ENCODE measurements around the gene FOXO4.
A peak's percentile ranks its signal among the peaks of the same experiment; 100 is the strongest.
"Not testable (repeated sequence)": the region's sequence is repeated elsewhere in the genome, so short reads cannot be mapped to it uniquely, and the experiment has no call there.

Gene FOXO4

DNA sequence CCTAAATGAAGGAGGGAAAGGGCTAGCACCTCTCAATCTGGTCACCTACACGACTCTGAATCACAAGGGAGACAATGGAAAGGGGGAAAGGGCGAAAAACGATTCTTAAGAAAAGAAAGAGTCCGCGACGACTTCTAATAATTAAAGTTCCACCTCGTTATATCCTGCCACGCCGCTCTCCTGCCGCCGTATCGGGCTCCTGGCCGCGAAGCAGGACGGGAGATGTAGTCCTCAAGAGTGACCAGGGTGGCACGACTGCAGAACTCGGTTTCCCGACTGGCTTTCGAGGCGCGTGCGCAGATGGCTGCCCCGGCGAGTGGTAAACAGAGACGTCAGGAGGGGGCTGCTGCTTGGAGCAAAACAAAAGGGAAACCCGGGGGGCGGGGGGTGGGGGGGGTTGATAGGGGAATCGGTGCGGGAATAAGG lies at the start of gene FOXO4:
Gene FOXO4, plus strand, starts transcription at position 297 of the 426 bp plus-strand sequence. CDS start 678 bp downstream, outside the sequence.
- DNase-seq (ENCODE audit: low read depth in 2 of 2): peak; percentile 64 to 79

- DNase-seq (ENCODE audit: low read depth in 2 of 2): not testable (repeated sequence)
These were observed 47.8 kb upstream of the FOXO4 start for GRCh38 chrX:71047891-71048290.

DNA sequence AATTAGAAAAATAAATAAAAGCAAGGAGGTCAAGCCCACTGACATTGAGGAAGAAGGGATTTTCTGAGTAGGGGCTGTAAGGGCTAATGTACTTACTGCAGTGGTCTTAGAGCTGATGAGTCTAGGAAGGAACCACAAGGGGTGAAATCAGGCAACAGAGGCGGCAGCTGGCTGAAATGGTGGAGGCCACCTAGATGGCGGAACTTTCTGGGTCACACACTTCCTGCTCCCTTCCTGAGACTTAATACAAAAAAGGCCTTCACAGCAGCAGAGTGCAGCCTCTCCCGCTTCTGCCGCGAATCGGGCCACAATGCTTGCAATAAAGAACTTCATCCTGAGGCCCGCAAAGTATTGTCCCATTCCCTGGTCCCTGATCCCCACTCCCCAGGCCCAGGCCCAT lies 42.9 kb upstream of the FOXO4 start:
- DNase-seq (ENCODE audit: low read depth in 2 of 2): no peak

DNA sequence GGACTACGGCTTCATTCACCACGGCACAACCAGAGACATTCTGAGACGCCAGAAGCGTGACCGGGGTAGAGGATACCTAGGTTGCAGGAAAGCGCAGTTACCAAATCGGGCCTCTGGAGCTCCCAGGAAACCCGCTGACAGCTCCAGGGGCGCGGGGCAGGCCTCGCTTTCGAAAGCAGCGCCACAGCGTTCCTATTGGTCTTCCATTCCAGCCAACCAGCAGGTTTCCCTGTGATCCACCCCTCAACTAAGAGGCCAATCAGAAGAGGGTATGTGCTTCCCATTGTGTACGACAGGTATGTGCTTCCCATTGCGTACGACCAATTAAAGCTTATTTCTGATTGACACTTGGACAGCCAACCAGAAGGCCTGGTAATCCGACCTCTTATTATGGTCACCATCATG lies 42.4 kb upstream of the FOXO4 start:
- DNase-seq (ENCODE audit: low read depth in 2 of 2): no peak

- DNase-seq (ENCODE audit: low read depth in 2 of 2): no peak
These were observed 38.8 kb upstream of the FOXO4 start for GRCh38 chrX:71056867-71057266.

DNA sequence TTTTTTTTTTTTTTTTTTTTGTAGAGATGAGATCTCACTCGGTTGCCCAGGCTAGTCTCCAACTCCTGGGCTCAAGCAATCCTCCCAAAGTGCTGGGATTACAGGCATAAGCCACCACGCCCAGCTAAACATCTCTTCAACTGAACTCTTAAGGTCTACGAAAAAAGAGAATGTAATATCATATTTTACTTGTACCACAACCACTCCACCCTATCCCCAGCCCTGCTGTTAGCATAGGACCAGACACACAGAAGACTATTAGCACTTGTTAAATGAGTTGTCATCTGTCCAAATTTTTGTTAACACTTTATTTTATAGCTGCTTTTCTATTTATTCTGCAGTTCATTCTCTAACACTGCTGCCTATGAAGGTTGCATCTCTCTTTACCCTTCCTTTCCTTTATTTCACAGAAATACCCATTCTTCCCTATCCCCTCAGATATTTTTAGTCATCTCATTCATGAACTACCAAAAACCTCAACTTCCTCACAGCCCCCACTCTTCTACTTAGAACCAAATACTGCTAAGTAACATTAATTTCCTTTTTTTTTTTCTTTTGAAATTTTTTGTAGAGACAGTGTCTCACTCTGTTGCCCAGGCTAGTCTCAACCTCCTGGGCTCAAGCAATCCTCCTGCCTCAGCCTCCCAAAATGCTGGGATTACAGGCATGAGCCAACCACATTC lies 37.7 kb upstream of the FOXO4 start:
- no peak for DNase-seq (ENCODE audit: low read depth in 2 of 2)

DNA sequence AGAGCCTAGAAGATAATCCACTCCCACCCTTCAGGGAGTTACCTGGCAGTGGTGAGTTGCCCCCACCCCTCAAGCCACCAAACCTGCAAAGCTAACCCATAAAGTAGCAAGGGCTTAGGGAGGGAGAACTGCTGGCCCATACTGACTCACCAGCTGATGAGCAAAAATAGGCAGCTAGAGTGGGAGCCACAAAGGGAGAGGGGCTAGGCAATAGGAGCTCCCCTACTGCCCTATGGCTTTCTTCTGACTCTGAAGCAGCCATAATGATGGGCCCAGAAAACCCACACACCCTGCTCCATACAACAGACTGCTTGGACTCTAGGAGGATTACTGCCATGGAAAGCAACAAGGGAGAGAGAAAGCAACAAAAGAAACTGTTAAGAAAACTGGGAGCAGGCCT lies 35.5 kb upstream of the FOXO4 start:
- DNase-seq (ENCODE audit: low read depth in 2 of 2): no peak

DNA sequence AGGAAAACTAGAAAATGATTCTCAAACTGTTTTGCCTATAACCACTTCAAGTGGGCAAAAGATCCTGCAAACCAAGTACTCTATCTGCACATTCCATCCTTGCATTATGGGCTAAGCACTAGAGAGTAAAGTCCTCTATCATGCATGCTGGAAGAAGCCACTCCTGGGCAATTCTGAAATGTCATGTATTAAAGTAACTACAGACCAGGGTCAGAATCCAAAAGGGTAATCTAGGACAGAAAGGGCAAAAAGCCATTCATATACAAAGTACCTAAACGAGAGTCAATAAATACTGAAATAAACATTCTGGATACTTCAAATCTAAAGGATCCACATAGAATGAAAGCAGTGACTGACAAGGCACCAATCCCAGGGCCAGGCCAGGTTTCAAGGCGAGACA lies 28.6 kb upstream of the FOXO4 start:
- DNase-seq (ENCODE audit: low read depth in 2 of 2): no peak

GRCh38 chrX:71067712-71068043 lies 28.0 kb upstream of the FOXO4 start:
- DNase-seq (ENCODE audit: low read depth in 2 of 2): no peak

DNA sequence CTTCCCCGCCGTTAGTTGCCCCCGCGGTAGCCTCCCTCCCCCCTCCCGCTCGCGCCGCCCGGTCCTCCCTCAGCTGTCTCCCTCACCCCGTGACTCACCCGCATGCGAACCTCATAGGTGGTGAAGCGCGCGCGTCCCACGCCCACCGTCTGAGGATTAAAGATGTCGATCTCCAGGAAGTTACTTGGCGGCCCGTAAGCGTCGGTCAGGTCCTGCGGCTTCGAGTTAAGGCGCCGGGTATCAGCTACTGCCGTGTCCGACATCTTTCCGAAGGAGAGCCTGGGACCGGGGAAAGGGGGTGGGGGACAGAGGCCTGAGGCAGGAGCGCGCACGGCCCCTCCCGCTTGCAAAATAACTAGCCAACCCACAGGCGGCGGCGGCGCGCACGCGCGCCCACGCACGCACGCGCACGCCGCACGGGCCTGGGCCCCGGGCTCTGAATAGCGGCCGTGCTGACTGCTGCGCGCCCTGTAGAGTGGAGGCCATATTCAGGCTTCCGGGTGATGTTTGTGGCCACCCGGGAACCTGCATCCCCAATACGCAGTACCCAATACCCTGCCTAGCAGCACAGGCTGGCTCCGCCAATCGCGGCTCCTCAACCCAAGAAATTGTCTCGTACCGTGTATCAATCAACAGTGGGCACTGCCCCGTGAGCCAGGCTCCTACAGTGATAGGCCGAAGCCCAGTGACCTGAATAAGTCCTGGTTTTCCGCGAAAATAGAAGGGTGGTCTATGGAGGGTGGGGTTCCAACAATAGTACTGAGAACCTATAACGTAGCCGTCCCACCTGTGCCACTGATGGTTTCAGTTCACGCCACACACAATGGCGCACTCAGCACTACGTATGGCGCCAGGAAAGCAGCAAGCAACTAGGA lies 27.4 kb upstream of the FOXO4 start, which contains the start of gene SNX12:
Gene SNX12, minus strand, starts transcription at position 291 of the 875 bp plus-strand sequence. Its CDS starts 28 bp downstream, at position 263.
- peak; percentile 70 to 75 for DNase-seq (ENCODE audit: low read depth in 2 of 2)

GRCh38 chrX:71070531-71070930 lies 25.1 kb upstream of the FOXO4 start:
- no peak for DNase-seq (ENCODE audit: low read depth in 2 of 2)

- DNase-seq (ENCODE audit: low read depth in 2 of 2): no peak
These were observed 14.1 kb upstream of the FOXO4 start for GRCh38 chrX:71081330-71082123.

DNA sequence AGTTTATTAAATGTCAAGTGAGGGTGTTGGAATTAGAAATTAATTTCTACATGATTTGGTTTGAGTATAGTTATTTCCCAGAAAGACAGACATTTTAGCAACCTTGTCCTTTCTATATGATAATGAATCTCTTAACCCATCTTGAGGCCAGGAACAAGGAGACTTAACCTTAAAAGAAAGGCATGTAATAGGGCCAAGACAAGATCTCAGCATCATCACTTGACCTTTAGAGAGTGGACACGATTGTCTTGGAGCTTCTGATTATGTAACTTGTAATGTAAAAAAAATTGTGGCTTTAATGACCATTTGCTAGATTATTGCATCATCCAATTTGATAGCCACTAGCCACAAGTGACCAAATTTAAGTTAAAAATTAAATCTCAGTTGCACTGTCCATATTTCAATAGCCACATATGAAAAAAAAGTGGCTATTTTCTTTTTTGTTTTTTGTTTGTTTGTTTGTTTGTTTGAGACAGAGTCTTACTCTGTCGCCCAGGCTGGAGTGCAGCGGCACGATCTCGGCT lies 13.5 kb upstream of the FOXO4 start:
- no peak for DNase-seq (ENCODE audit: low read depth in 2 of 2)

DNA sequence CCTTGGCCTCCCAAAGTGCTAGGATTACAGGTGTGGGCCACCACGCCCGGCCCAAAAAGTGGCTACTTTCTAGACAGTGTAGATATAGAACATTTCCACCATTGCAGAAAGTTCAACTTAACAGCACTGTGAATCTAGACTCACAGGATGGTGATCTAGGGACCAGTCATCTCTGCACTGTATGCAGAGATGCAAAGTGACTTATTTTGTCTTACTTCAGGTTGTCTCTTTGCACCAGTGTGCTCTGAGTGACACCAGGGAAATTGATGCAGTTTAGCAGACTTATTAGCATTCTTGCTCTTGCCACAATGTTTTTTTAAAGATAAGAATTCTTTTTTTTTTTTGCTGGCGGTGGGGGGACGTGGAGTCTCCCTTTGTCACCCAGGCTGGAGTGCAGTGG lies 12.8 kb upstream of the FOXO4 start:
- DNase-seq (ENCODE audit: low read depth in 2 of 2): no peak

GRCh38 chrX:71085900-71086299 lies 9.8 kb upstream of the FOXO4 start:
- no peak for DNase-seq (ENCODE audit: low read depth in 2 of 2)

GRCh38 chrX:71091263-71091662 lies 4.4 kb upstream of the FOXO4 start:
- DNase-seq (ENCODE audit: low read depth in 2 of 2): no peak

- DNase-seq (ENCODE audit: low read depth in 2 of 2): no peak
These were observed 618 bp upstream of the FOXO4 start for GRCh38 chrX:71095033-71095432.

GRCh38 chrX:71095981-71096759 lies 519 bp downstream of the FOXO4 start:
- no peak for DNase-seq (ENCODE audit: low read depth in 2 of 2)

- no peak for DNase-seq (ENCODE audit: low read depth in 2 of 2)
These were observed 1.0 kb downstream of the FOXO4 start for GRCh38 chrX:71096760-71097032.

- DNase-seq (ENCODE audit: low read depth in 2 of 2): peak; percentile 39 to 62
These were observed 2.7 kb downstream of the FOXO4 start for GRCh38 chrX:71098302-71098701.

GRCh38 chrX:71098951-71099506 lies 3.4 kb downstream of the FOXO4 start:
- no peak for DNase-seq (ENCODE audit: low read depth in 2 of 2)
